Mucosa of gallbladder (tissue), 1 donor: Measurements from ENCODE around the gene OR2T6. TPM values are rescaled to one million over a fixed set of nuclear protein-coding genes. Genes with fewer than 3 reads are reported as not detected.
"Not testable (repeated sequence)": the region's sequence is repeated elsewhere in the genome, so short reads cannot be mapped to it uniquely, and the experiment has no call there.

Experiments used
- DNase-seq: peaks from one replicate; pipeline ENCODE4 v3.0.0-alpha.2; 2020; ENCODE audit warnings: low spot score
- total RNA-seq: library from RNA; stranded (reverse); gene quantifications from one replicate; pipeline ENCODE4 v1.2.1, GENCODE V29; 2021
- donor health status: DM: no; HTN: no; CAD: no.

The OR2T6 gene
- total RNA-seq, 1 donor from 2014 or later: not detected

GRCh38 chr1:248433811-248434415 lies 58.4 kb downstream of the OR2T6 start:
- not testable (repeated sequence) for DNase-seq

GRCh38 chr1:248434913-248435312 lies 59.4 kb downstream of the OR2T6 start:
- not testable (repeated sequence) for DNase-seq

- not testable (repeated sequence) for DNase-seq
These were observed 60.8 kb downstream of the OR2T6 start for GRCh38 chr1:248436303-248436702.

GRCh38 chr1:248438668-248439067 lies 63.1 kb downstream of the OR2T6 start:
- not testable (repeated sequence) for DNase-seq

- not testable (repeated sequence) for DNase-seq
These were observed 63.7 kb downstream of the OR2T6 start for GRCh38 chr1:248439283-248439682.

Other genes starting within 250 kb of the OR2T6 start
- not detected for gene OR2M5, start 230.6 kb upstream of the OR2T6 start, total RNA-seq
- gene OR2M2, start 200.9 kb upstream of the OR2T6 start, total RNA-seq: not detected
- not detected for gene OR2M3, start 178.5 kb upstream of the OR2T6 start, total RNA-seq
- gene OR2M4, start 144.3 kb upstream of the OR2T6 start, total RNA-seq: not detected
- gene OR2T33, start 97.8 kb upstream of the OR2T6 start, total RNA-seq: not detected
- gene OR2T12, start 72.3 kb upstream of the OR2T6 start, total RNA-seq: not detected
- gene OR2M7, start 51.2 kb upstream of the OR2T6 start, total RNA-seq: not detected
- not detected for gene OR14C36, start 27.0 kb upstream of the OR2T6 start, total RNA-seq
- gene OR2T4, start 14.1 kb upstream of the OR2T6 start, total RNA-seq: not detected
- not detected for gene OR2T1, start 27.3 kb downstream of the OR2T6 start, total RNA-seq
- gene OR2T2, start 69.9 kb downstream of the OR2T6 start, total RNA-seq: not detected
- gene OR2T3, start 97.6 kb downstream of the OR2T6 start, total RNA-seq: not detected
- gene OR2T5, start 112.8 kb downstream of the OR2T6 start, total RNA-seq: not detected
- not detected for gene OR2G6, start 132.3 kb downstream of the OR2T6 start, total RNA-seq
- not detected for gene OR2T29, start 187.0 kb downstream of the OR2T6 start, total RNA-seq
- gene OR2T34, start 199.0 kb downstream of the OR2T6 start, total RNA-seq: not detected
- gene OR2T10, start 222.0 kb downstream of the OR2T6 start, total RNA-seq: not detected